ENCODE results near the gene TUNAR. TPM values are rescaled to one million over a fixed set of nuclear protein-coding genes. Genes with fewer than 3 reads are reported as not detected.

The TUNAR gene
- polyA plus RNA-seq, 1 donor from 2014 or later = 33.2 TPM

DNA sequence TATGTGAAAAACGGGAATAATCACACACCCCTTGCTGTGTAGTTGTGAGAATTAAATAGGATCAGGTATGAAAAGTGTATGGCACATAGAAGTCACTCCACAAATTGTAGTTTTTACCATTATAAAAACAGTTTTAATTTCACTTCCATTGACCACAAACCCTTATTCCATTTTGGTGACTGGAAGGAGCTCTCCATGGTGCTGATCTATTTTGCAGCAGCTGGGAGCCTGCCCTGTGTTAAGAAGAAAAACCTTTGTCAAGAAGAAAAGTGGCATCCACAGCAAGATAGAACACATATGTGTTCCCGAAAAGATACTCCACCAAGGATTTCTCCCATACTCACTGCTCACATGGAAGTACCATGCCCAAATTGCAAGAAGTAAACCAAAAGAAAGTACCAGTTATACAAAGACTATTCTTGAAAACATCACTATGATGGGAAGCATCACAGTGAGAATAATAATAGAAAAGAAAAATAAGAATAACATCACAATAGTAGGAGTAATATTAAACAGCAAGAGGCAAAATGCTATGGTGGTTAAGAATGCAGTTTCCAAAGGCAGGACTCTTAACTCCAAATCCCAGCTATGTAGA lies 58.7 kb downstream of the TUNAR start:
- no peaks in the 10 kb centered on the region for H3K9me3 ChIP-seq (ENCODE audit: low read length)
- no peak overlapping the region for H2AFZ ChIP-seq (ENCODE audit: low read depth, low read length)
- no peaks in the 10 kb centered on the region for H3K27me3 ChIP-seq (ENCODE audit: insufficient read depth, low read depth, low read length)
- H3K9me2 ChIP-seq (ENCODE audit: insufficient read depth, low read length) = no peaks in the 10 kb centered on the region
- no peak overlapping the region for H3K27ac ChIP-seq (ENCODE audit: low read length)
- H3K4me3 ChIP-seq (ENCODE audit: low read length) = no peak overlapping the region
- no peak for TF ChIP-seq EP300 (conservative IDR thresholded peaks at IDR 0.05; ENCODE audit: poor library complexity, severe bottlenecking)
- TF ChIP-seq, protein P1, sequence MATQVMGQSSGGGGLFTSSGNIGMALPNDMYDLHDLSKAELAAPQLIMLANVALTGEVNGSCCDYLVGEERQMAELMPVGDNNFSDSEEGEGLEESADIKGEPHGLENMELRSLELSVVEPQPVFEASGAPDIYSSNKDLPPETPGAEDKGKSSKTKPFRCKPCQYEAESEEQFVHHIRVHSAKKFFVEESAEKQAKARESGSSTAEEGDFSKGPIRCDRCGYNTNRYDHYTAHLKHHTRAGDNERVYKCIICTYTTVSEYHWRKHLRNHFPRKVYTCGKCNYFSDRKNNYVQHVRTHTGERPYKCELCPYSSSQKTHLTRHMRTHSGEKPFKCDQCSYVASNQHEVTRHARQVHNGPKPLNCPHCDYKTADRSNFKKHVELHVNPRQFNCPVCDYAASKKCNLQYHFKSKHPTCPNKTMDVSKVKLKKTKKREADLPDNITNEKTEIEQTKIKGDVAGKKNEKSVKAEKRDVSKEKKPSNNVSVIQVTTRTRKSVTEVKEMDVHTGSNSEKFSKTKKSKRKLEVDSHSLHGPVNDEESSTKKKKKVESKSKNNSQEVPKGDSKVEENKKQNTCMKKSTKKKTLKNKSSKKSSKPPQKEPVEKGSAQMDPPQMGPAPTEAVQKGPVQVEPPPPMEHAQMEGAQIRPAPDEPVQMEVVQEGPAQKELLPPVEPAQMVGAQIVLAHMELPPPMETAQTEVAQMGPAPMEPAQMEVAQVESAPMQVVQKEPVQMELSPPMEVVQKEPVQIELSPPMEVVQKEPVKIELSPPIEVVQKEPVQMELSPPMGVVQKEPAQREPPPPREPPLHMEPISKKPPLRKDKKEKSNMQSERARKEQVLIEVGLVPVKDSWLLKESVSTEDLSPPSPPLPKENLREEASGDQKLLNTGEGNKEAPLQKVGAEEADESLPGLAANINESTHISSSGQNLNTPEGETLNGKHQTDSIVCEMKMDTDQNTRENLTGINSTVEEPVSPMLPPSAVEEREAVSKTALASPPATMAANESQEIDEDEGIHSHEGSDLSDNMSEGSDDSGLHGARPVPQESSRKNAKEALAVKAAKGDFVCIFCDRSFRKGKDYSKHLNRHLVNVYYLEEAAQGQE (IDR thresholded peaks at IDR 0.05; ENCODE audit: borderline replicate concordance) = peak; percentile 82
- no peak for TF ChIP-seq RAD21 (conservative IDR thresholded peaks at IDR 0.05)
- no peak for TF ChIP-seq CTCF (IDR thresholded peaks at IDR 0.05; ENCODE audit: poor library complexity, severe bottlenecking)
- no peak for TF ChIP-seq SMC3 (conservative IDR thresholded peaks at IDR 0.05; ENCODE audit: poor library complexity)
- no peak for TF ChIP-seq MXI1 (conservative IDR thresholded peaks at IDR 0.05; ENCODE audit: poor library complexity, severe bottlenecking)
- TF ChIP-seq POLR2AphosphoS5 (IDR thresholded peaks at IDR 0.05) = no peak
- no peaks in the 10 kb centered on the region for H3K36me3 ChIP-seq (ENCODE audit: insufficient read depth, low read length)
- no peaks in the 10 kb centered on the region for H4K20me1 ChIP-seq (ENCODE audit: insufficient read depth)
- no peak overlapping the region for H3K9ac ChIP-seq (ENCODE audit: low read length)
- H3K79me2 ChIP-seq (replicated peaks; ENCODE audit: insufficient read depth, low read length) = no peaks in the 10 kb centered on the region
- H3F3A ChIP-seq (ENCODE audit: insufficient read depth, low read length, poor library complexity, severe bottlenecking) = no peaks in the 10 kb centered on the region
- no peak overlapping the region for H3K4me2 ChIP-seq (ENCODE audit: low read length)

DNA sequence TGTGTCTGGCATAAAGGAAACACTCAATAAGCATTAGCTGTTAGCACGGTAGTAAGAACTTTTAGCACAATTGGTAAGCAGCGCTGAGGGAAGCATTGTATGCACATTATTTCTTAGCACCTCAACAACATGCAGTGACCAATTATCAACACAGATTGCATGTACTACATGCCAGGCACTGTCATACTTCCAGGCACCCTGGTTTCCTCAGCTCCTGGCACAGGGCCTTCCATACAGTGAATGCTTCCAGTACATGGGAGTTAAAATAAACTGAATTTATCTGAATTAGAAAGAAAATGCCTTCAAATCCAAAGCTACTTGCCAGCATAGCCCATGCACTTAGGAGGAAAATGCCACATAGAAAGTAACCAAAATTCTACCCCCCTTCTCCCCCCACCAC lies 59.4 kb downstream of the TUNAR start:
- H3K9ac ChIP-seq (ENCODE audit: low read length) = no peak overlapping the region
- no peaks in the 10 kb centered on the region for H3K9me2 ChIP-seq (ENCODE audit: insufficient read depth, low read length)
- no peak overlapping the region for H3K4me2 ChIP-seq (ENCODE audit: low read length)
- H3K27me3 ChIP-seq (ENCODE audit: insufficient read depth, low read depth, low read length) = no peaks in the 10 kb centered on the region
- TF ChIP-seq POLR2AphosphoS5 (IDR thresholded peaks at IDR 0.05) = no peak
- TF ChIP-seq EZH2 (IDR thresholded peaks at IDR 0.05; ENCODE audit: borderline replicate concordance, insufficient read depth, low read length, poor library complexity, severe bottlenecking) = no peak
- no peak for TF ChIP-seq TAF1 (IDR thresholded peaks at IDR 0.05; ENCODE audit: low read depth)
- no peak for TF ChIP-seq CTCF (IDR thresholded peaks at IDR 0.05; ENCODE audit: poor library complexity, severe bottlenecking)
- no peak for TF ChIP-seq RAD21 (conservative IDR thresholded peaks at IDR 0.05)
- no peak for TF ChIP-seq MXI1 (conservative IDR thresholded peaks at IDR 0.05; ENCODE audit: poor library complexity, severe bottlenecking)
- TF ChIP-seq EP300 (conservative IDR thresholded peaks at IDR 0.05; ENCODE audit: poor library complexity, severe bottlenecking) = no peak
- no peak for TF ChIP-seq SMC3 (conservative IDR thresholded peaks at IDR 0.05; ENCODE audit: poor library complexity)
- TF ChIP-seq, protein P1 (IDR thresholded peaks at IDR 0.05; ENCODE audit: borderline replicate concordance) = no peak
- no peaks in the 10 kb centered on the region for H3K9me3 ChIP-seq (ENCODE audit: low read length)
- H4K20me1 ChIP-seq (ENCODE audit: insufficient read depth) = no peaks in the 10 kb centered on the region
- no peak overlapping the region for H3K27ac ChIP-seq (ENCODE audit: low read length)
- no peaks in the 10 kb centered on the region for H3K36me3 ChIP-seq (ENCODE audit: insufficient read depth, low read length)
- no peaks in the 10 kb centered on the region for H3K79me2 ChIP-seq (replicated peaks; ENCODE audit: insufficient read depth, low read length)
- no peaks in the 10 kb centered on the region for H3F3A ChIP-seq (ENCODE audit: insufficient read depth, low read length, poor library complexity, severe bottlenecking)
- no peak overlapping the region for H2AFZ ChIP-seq (ENCODE audit: low read depth, low read length)
- H3K4me3 ChIP-seq (ENCODE audit: low read length) = no peak overlapping the region
